Stimulated activated CD4-positive, alpha-beta T cell treated with anti-CD3 and anti-CD28 coated beads, Interleukin-12 subunit alpha, Interleukin-12 subunit beta, amount 100 ng/mL, for 24 hours (primary cell): Measurements from ENCODE around the gene BAD.
"Not testable (repeated sequence)": the region's sequence is repeated elsewhere in the genome, so short reads cannot be mapped to it uniquely, and the experiment has no call there.

Experiments used
- DNase-seq, 2 experiments: peaks; one replicate each; pipeline ENCODE4 v3.0.0-alpha.2; 2020; ENCODE audit warnings: low read depth in 2 of 2

Gene BAD

DNA sequence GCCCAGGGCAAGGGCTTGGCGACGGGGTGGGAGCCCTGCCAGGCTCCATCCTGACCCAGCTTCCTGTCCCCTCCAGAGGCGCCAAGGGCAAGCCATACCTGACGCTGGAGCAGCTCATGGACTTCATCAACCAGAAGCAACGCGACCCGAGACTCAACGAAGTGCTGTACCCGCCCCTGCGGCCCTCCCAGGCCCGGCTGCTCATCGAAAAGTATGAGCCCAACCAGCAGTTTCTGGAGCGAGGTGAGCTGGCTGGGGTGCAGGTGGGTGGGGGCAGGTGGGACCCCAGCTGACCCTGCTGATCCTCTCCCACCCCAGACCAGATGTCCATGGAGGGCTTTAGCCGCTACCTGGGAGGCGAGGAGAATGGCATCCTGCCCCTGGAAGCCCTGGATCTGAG is 28.2 kb downstream of the BAD start:
- DNase-seq, result no peak

- no peak for DNase-seq
These were observed 29.0 kb downstream of the BAD start for GRCh38 chr11:64255135-64256128.

- no peak for DNase-seq
These were observed 30.1 kb downstream of the BAD start for GRCh38 chr11:64254326-64254725.

DNA sequence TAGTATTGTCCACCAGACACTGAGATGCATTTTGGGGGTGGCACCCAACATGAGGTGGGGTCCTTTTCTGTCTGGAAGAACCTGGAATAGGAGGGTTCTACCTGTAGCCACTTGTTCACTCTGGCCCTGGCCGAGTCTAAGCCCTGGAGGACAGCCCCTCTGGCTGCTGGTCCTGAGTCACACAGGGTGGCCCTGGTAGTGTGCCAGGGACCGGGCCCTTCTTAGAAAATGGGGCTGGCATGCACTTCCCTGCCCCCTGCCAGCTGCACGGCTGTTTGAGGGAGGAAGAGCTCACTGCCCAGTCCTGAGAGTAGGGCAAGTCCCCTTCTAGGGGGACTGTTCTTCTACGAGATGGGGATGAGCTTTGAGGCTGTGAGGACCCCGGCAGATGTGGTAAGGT is 31.0 kb downstream of the BAD start:
- no peak for DNase-seq

DNA sequence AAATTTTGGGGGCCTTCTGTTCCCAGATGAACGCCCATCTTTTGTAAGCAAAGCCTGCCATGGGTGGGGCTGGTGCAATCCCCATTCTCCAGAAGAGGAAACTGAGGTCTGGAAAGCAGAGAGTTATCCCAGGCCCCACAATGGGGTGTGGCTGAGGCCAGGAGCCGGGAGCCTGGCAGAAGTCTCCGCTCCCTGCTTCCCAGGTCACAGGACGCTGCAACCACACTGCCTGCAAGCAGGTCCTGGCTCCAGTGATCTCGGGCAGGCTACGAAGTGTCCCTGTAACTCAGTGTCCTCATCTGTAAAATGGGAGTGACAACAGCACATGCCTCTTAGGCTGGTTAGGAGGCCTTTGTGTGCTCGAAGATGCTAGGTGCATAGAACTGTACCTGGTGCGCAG is 31.4 kb downstream of the BAD start:
- no peak for DNase-seq

- no peak for DNase-seq
These were observed 32.2 kb downstream of the BAD start for GRCh38 chr11:64252003-64252872.

GRCh38 chr11:64251753-64252002 is 32.8 kb downstream of the BAD start:
- no peak for DNase-seq

DNA sequence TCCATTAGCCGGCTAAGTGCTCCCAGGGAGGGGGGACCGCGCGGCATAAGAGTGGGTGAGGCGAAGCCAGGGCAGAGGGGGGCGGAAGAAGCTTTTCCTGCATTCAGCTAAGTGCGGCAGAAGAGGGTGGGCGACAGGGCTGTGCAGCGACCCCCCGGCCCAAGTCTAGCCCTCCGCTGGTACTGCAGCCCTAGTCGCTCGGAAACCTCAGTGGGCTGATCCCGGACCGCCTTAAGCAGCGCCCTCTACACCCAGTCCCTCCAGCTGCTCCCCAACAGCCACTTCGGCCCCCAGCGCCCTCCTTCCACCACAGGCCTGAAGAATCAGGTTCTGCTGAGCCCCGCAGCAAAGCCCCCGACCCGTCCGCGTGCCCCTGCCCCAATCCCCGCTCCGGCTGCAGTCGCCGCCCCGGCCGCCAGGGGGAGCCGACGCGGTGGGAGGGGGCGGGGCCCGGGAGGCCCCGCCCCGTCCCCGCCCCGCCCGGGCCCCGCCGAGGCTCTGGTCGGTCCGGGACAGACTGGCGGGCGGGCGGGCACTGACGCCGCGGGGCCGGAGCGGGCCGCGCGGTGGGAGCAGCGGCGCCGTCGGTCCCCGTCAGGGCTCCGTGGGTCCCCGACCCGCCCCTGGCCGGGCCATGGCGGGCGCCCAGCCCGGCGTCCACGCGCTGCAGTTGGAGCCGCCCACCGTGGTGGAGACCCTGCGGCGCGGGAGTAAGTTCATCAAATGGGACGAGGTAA is 33.3 kb downstream of the BAD start, which contains the start of gene PLCB3:
Gene PLCB3 (plus strand): TSS at position 515 of the 737 bp plus-strand sequence. CDS start 120 bp downstream, at position 635.
- peak in 1 of 2 experiments; percentile 40 for DNase-seq

- DNase-seq, result no peak
These were observed 34.0 kb downstream of the BAD start for GRCh38 chr11:64250415-64251015.

DNA sequence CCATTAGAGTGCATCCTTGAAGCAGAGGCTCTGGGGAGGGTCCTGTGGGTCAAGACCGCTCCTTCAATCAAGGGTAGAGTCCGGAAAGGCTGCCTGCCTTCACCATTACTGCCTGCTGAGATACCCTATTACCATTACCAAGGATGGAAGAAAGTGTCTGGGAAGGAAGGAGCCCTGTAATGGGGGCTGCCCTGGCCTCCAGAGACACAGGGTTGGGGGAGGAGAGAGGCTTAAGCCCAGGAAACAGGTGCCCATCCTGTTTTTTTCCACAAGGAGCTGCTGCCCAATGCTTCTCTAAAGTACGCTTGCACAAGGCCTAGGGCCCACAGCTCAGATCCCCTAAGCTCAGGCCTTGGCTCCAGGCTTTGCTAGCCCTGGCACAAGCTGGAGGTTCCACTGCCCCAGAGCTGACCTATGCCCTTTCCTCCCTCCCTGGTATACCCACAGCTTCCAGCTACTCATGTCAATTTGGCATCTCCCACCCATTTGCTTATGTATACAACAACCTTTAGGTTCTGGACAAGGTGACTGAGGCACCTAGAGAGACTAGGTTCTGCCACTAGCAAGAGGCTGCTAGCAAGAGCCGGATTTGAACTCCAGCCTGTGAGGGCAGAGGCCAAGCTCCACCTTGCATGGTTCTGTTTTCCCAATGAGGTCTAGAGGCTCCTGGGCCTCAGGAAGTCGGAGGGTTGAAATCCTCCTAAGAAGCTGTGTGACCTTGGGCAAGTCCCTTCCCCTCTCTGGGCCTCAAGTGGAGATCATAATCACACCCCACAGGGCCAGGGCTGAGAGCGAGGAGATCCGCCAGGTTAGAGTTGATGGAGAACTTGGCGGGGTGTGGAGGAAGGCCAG is 34.7 kb downstream of the BAD start:
- no peak for DNase-seq

DNA sequence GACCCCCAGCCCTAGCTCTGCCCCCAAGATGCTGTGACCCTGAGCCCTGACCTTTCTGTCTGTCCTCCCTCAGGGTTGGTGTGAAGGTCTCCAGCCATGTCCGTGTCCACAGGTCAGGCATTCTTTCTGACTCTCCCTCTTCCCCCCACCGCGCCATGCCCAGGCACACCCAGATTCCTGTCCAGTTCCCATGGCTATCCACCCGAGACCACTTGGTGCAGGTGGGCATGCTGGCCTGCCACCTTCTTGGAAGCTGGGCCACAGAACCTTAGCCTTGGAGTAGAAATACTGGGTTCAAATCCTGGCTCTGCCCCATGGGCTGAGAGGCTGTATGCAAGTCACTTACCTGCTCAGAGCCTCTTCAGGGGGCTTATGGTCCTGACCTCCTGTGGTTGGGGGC is 35.4 kb downstream of the BAD start:
- DNase-seq, result no peak

- DNase-seq, result no peak
These were observed 35.9 kb downstream of the BAD start for GRCh38 chr11:64248578-64248977.

DNA sequence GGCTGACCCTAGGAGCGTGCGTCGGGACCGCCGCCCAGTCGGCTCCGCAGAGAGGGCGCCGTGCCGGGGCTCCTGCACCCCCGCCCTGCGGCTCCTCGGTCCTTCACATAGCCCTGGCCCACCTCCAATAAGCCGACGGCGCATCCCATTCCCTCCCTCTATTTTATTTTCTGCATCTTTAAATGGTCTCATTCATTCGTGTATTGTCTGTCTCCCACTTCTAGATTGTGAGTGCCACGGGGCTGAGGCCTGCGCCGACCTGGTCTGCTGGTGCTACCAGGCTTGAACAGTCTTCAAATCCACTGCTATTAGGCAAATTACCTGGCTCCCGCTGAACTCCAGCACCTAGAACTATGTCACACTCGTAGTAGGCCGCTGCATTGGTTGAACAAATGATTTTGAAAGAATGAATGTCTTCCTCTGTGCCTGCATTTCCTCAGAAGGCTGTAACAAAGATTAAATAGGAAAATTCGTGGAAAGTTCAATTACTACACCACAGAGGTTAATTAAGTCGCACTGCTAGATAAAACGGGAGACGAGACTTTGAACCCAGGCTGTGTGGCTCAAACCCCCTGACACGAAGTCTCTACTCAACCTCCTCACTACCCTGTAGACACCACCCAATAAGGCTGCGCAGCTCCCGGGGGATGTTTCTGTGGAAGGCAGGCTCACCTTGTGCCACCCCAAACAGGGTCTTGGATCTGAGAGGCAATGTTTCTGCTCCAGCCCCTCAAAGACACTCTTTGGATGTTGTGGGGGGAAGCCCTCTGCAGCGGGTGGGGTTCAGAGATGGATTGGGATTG is 36.5 kb downstream of the BAD start:
- no peak for DNase-seq

GRCh38 chr11:64246871-64247728 is 37.4 kb downstream of the BAD start, which contains the start of gene PPP1R14B:
Gene PPP1R14B (minus strand): TSS chr11:64246943. CDS start chr11:64246673, 270 bp downstream.
- peak; percentile 64 to 83 for DNase-seq

DNA sequence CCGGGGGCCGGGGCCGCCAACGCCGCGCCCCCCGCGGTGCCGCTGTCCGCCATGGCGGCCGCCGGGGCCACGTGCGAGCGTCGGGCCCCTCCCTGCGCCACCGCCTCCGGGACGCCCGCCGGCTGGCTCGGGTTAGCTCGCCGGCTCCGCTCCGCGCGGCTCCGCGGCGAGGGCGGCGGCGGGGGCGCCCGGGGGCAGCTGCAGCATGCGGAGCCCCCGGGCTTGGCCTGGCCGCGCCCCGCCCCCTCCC is 37.9 kb downstream of the BAD start:
- DNase-seq, result not testable (repeated sequence)

GRCh38 chr11:64245797-64246620 is 38.5 kb downstream of the BAD start:
- DNase-seq, result peak; percentile 68 to 73

GRCh38 chr11:64245401-64245796 is 39.1 kb downstream of the BAD start:
- no peak for DNase-seq

GRCh38 chr11:64244966-64245365 is 39.5 kb downstream of the BAD start:
- DNase-seq, result no peak
